Hindlimb muscle (tissue), 1 donor: Measurements from ENCODE around the gene RAB14. TPM values are rescaled to one million over a fixed set of nuclear protein-coding genes. Genes with fewer than 3 reads are reported as not detected.
"Not testable (repeated sequence)": the region's sequence is repeated elsewhere in the genome, so short reads cannot be mapped to it uniquely, and the experiment has no call there.

Experiments used
- DNase-seq: peaks from one replicate; pipeline ENCODE4 v3.0.0-alpha.2; 2013
- polyA plus RNA-seq: library from polyadenylated mRNA; unstranded; fragments of 120-200 nt; gene quantifications from one replicate; pipeline ENCODE4 v1.2.1, GENCODE V29; 2013; ENCODE audit not compliant: insufficient read length

Gene RAB14
- polyA plus RNA-seq, 1 donor: 51.7 TPM

DNA sequence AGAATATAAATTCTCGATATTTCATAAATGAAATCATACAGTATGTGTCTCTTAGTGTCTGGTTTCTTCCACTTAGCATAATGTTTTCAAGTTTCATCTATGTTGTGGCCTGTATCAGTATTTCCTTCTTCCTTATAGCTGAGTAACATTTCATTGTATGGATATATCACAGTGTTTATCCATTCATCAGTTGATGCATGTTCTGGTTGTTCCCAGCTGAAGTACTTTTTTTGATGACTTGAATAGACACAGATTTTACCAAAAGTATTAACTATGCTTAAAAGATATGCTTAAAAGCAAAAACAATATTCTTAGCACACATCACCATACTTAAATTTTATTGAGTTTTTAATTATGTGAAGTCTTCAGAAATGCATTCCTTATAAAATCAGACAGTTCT is 12.7 kb downstream of the RAB14 start:
- DNase-seq: no peak

DNA sequence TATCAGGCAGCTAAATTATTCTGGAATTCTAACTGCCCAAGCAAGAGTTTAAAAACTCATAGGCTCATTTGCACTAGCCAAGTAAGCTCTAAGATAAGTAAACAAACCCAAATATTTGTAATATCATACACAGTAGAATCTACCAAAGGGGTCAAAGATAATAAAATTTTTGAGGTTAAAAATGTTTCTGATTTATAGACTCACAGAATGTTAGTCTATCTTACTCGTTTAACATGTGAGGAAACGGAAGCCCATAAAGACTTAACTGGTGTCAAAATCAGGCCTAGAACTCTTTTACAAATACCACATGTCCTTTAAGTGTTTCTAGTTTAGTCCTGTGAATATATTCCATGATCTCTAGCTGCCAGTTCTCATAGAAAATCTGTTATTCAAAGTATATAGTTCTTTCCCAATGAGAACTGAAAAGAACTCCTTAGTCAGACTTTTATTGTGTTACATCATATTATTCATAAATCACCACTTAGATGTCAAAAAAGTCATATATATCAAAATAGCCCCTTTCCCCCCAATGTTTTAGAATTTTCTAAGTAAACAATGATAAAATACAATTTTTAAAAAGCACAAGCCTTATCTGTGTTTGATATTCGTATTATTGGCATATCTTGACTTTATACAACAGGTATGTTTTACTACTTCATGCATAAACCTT is 13.9 kb downstream of the RAB14 start:
- no peak for DNase-seq

DNA sequence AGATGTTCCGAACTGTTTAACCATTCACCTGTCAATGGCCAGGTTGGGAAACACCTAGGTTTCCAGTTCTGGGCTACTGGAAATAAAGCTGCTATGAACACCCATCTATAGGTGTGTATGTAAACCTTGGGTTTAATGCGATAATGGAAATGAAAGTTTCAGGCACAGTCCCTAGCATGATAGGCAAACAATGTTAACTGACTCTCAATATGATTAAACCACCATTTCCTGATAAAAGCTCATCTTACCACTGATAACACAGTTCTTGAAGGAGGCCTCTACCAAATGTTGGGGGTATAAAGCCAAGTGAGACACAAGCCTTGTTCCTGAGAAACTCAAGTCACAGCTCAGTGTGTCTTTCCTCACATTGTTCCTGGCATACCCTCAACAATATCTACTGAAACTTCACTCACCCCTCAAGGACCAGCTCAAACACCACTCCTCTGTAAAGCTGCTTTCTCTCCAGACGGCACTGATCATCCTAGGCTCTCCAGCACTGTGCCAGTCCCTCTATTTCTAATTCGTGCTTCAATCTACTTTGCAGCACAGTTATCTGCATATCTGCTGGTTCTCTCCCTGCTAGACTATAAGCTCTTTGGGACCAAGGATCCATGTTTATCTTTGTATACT is 15.8 kb downstream of the RAB14 start:
- DNase-seq: no peak

DNA sequence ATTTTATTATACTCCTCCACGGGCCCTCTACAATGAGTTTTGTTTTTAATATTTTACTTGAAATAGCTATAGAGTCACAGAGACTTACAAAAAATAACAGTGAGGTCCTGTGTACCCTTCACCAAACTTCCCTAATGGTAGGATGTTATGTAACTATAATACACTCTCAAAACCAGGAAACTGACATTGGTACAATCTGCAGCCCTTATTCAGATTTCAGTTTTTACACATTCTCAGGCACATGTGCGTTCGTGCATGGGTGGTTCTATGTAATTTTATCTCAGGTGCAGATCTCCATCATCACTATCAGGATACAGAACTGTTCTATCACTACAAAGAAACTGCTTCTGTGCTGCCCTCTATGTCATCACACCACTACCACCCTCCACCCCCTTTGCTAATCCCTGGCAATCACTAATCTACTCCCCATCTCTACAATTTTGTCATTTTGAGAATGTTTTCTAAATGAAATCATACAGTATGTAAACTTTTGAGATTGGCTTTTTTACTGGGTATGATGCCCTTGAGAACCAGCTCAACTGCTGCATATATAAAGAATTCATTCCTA is 16.4 kb downstream of the RAB14 start:
- no peak for DNase-seq

DNA sequence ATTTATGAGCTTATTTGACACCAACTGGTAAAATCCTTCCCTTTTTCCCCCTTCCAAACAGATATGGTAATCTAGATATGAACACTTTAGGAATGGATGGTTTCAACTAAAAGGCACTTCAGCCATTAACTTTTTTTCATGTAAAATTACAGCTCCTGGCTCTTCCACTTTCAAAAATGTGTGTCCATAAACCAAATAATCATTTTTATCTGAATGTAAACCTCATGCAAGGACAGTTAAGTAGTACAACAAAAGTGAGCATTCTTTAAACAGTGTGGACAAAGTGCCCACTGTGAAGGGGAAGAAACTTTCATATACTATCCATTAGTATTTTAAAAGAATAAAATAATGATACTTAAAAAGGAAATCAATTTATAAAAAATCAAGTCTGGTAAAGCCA is 17.2 kb downstream of the RAB14 start:
- DNase-seq: no peak

DNA sequence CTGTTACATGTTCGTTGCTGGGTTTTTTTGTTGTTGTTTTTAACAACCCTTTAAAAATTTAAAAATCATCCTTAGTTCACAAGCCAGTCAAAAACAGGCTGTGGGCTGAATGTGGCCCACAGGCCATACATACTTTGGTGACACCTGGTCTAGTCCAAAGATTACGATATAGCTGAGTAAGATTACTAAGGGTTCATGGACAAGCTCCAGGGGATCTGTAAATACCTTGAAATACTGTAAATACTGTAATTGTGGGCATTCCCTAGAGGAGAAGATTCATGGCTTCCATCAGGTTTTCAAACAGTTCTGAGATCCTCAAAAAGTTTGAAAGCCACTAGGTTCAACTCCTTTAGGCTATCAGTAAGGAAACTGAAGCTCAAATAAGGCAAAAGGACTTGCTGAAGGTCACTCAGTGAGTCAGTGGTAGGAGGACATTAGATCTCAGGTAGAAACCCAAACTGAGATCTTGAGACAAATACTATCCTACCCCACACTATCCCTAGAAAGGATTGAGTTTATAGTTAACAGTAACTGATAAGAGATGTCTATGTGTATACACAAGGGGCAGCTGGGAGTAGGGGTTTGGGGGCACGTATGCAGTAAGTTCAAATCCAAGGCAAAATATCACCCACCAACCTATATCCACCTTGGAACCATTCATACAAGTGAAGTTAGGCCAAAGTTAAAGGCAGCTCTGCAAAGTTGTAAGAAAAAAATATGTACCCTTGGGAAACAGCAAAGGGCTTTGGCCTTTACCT is 17.8 kb downstream of the RAB14 start:
- DNase-seq: no peak

DNA sequence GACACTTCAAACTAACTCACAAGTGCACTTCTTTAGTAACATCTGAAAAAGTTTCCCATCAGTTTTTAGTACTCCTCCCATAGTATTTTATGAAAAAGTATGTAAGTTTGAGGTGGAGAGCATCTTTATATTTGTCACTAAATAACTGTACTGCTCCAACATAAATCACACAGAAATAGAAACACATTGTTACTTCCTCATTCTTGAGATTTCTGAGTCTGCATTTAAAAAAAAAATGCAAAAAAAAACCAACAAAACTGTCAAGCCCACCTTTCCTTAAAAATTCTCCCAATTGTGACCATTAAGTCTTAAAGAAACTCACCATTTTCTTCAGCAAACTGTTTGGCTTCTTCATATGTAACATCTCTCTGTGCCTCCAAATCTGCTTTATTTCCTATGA is 18.7 kb downstream of the RAB14 start:
- no peak for DNase-seq

DNA sequence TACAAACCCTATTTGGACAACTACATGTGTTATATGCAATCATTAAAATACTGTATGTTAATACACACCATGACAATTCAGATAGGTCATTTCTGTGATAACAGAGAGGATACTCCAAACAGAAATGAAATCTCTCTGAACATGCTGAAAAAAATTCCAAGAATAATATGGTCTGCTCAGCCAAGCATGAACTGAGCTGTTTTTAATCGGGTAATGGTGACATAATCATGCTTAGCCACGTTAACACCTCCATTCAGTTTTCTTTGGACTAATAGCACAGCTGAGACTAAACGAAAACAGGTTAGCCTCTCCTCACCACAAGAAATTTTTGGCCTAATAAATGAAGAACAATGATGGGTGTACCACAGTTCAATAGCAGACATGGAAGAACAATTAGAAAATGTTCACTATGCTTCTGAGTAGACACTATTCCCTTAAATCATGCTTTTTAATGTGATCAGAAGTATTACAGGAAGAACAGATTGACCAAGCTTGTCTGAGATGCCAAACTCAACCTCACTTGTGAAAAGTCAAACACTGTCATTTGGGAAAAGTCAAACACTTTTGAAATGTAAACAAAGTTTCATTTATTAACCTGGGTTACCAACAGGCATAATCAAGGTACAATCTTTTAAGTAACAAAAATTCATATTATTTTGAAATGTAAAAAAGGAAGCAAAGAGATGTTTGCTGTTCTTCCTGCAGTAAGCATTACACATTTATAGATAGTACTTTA is 19.4 kb downstream of the RAB14 start:
- no peak for DNase-seq

DNA sequence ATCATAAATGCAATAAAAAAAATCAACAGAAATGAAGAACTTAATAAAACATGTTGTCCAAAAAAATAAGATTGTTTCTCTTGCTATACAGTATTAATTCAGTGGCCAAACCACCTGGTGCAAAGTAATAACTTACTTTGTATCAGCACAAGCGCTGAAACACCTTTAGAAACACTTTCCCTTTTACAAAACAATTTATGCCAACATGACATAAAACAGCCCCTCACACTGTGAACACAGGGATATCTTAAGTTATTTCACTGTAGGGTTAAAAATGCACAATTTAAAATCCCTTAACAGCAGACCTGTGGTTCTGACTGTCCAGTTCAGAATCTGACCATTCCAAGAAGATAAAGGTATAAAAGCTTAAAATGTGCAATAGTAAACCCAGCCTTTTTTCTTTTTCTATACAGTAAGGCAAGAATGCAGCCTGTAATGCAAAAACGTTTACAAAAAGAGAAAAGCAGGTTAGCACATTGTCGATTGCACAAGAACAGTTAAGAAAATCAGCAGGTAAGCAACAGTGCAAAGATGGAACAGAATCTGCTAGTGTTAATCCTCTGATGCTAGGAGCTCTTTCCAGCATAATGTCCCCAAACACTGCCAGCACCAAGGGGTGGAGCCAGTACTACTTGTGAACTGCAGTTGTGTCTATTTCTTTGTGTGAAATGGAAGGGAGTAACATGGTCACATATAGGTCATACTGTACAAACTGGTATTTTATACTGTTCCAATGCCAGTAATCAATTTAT is 21.6 kb downstream of the RAB14 start:
- no peak for DNase-seq

DNA sequence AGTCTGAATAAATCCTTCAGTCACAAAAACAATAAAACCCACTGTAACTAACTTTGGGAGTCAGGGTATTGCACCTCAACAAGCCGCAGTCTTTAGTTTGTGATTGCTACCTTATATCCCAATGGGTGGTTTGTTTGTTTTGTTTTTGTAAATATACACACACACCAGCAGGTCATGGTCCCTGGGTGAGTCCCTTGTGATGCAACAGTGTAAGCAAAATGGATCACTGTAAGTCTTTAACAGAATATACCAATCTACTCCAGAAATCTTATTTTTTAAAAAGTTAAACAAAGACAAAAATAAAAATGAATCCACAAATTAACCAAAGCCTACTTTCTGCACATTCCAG is 22.3 kb downstream of the RAB14 start:
- DNase-seq: not testable (repeated sequence)

DNA sequence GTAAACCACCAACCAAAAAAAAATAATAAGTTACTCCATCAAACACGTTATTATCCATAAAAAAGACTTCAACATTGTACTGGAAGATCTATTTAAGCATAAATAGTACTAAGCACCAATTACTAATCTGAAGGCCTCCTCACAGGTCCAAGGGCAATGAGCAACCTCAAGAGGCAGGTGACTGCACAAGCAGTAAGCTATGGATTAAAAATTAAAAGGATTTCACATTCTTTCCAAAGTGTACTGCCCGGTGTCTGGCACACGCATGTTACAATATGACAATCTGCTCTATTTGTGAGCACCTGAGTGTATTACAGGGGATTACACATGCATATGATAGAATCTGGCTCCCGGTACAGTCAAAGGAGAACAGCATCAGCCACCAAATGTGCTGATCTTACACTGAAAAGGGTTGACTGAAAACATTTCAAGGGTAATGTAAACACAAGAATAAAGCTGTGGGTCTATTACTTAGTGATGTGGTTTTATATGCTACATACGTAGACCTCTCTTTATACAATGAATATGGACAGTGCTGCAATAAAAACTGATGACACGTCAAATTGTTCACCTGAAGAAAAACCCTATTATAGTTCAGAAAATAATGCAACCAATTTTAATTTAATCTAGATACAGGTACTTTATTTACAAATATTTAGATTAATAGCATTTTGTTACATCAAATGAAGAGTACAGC is 22.8 kb downstream of the RAB14 start:
- no peak for DNase-seq

DNA sequence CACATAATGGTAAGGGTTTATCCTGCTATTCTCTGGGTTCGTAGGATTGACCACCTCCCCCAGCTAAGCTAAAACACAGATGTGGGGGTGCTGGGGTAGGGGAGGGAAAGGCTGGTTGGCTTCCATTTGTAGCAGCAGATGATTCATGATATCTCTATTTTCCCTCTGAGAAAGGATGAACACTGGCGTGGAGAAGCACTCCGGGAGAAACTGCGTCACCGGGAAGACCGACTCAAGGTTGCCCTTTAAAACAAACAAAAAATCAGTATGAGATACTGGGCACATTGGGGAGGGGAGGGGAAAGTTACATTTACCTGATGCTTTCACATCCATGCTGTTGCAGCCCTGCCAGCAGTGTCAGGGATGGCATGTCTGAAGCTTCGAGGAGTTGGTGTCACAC is 28.2 kb downstream of the RAB14 start:
- DNase-seq: no peak

DNA sequence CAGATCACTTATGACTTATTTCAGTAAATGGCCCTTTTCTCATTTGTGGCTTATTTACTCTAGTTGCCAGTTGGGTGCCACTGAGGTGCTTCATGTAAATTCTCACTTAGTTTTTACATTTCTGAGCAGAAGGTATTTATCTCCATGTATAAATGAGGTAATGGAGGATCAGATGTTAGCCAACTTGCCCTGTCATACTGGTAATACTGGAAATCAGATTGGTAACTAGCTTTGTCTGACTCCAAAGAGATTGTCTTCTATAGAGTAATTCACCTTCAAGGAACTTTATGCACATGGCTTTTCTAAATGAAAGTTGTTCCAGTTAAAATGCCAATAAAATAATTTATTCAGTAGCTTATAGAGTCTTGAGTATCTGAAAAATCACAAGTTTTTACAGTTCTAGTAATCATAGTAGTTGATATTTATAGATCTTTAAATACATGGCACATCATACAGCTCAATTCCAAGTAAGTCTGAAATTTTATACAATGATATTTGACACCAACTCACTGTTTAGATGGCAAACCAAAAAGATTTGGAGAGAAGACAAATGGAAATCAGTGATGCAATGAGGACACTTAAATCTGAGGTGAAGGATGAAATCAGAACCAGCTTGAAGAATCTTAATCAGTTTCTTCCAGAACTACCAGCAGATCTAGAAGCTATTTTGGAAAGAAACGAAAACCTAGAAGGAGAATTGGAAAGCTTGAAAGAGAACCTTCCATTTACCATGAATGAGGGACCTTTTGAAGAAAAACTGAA is 28.8 kb downstream of the RAB14 start:
- DNase-seq: no peak

DNA sequence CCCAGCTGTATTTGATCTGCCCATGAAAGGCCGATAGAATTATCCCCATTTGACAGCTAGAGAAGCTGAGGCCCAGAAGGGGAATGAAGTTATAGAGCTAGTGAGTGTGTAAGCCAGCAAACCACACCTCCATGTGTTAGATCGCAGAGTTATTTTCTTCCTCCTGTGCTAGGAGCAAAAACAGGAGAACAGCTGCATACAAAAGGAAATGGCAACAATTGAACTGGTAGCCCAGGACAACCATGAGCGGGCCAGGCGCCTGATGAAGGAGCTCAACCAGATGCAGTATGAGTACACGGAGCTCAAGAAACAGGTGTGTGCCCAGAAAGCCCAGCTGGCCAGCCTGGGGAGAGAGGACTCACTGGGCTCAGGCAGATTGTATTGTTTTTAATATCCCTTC is 30.4 kb downstream of the RAB14 start:
- DNase-seq: no peak

DNA sequence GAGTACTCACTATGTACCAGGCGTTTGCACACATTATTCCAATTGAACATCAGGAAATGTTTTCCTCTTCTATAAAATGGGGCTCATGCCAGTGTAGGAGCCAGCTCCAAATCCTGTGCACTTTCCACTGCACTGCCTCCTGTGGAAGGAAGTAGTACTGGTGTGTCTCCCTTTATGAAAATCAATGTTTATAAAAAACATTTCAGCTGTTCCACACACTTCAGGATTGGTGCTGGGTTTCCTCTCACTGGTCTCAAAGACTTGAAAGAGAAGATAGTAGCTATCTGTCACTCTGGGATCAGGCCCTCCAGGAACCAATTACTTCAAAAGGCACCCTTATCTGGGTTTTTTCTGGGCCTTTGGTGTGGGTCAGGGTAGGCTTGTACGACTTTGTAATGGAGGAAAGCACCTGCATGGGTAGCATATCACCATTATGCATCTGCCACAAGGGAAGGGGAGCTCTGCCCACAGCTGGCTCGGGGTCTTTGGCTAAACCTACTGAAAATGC is 32.5 kb downstream of the RAB14 start:
- DNase-seq: no peak

DNA sequence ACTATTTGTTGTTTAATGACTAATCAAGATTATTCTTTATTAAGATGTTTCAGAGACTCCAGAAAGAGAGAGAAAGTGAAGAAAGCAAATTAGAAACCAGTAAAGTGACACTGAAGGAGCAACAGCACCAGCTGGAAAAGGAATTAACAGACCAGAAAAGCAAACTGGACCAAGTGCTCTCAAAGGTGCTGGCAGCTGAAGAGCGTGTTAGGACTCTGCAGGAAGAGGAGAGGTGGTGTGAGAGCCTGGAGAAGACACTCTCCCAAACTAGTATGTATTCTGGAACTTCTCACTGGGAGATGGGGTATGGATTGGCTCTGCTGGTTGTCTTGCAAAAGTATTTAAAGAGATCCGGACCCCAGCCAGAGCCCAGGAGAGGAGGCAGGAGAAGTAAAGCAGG is 33.6 kb downstream of the RAB14 start:
- no peak for DNase-seq

DNA sequence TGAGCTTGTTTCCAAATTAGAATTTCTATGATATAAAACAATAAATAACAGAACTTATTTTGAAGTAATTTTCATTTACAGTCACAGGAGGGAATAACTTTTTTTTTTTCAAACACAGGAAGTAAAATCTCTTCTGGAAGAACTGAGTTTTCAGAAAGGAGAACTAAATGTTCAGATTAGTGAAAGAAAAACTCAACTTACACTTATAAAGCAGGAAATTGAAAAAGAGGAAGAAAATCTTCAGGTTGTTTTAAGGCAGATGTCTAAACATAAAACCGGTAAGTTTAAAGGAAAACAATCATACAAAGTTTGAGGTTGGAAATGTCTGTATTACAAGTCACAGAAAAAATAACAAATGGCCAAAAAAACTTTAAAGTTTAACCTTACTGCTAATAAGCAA is 41.6 kb downstream of the RAB14 start:
- no peak for DNase-seq

DNA sequence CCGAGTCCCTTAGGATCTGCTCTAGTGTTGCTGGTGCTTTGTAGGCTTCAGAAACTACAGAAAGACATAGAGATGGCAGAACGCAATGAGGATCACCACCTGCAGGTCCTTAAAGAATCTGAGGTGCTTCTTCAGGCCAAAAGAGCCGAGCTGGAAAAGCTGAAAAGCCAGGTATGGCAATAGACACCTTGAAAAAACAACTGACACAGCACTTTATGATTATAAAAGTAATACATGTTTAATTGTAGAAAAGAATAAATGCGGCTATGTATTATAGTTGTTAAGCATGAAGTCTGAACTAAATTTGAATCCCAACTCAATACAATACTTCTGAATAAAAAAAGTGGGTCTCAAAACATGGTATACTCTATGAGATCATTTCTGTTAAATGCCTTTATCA is 43.7 kb downstream of the RAB14 start:
- DNase-seq: no peak

DNA sequence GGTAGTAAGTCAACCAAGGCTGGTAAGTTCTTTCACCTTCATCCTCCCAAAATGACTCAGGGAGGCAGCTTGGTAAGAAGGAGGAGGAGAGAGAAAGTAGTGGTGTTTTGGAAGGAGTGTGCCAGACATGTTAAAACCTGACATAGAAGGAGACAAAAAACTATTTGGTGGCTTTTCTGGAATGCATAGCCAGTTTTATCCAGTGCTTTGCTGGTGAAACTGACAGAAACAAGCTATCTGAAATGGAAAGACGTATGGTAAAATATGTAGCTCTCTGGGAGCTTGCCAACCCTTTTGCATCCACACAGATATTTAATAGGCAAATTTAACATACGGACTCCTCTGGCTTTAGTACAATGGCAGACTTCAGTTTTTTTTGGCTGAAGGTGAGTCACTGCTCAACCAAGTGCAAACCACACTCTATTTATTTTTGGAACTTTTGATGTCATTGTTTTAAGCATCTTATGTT is 45.4 kb downstream of the RAB14 start:
- DNase-seq: no peak

DNA sequence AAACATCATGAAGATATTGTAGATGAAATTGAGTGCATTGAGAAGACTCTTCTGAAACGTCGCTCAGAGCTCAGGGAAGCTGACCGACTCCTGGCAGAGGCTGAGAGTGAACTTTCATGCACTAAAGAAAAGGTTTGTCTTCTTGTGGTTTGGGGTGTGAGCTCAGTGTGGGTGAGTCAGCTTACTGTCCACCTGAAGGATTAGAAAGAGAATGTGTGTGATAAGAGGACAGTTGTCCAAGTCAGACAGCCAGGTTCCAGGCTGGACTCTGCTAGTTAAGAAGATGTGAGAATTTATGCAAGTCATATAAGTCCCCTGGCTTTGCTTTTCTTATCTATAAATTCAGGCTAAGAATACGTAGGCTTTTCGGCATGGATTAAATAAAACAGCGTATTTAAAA is 46.9 kb downstream of the RAB14 start:
- no peak for DNase-seq

DNA sequence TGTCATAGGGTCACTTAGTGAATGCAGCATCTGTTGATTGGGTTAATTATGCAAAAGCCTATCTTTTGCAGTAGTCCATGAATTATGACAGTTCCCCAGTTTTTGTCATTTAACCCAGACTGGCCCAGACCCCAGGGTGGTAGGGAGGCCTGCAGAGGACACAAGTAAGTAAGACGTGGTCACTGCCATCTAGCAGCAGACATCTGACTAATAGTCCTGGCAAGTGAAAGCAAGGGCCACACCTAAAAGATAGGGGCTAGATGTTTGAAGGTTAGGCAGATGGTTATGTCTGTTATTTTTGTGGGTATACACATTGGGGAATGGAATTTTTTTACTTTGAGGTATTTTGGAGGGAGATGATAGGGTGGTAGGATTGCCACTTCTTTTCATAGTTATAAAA is 48.0 kb downstream of the RAB14 start:
- no peak for DNase-seq
